Esophagus squamous epithelium (tissue), 5 donors: ENCODE measurements around the gene UNK. TPM values are rescaled to one million over a fixed set of nuclear protein-coding genes. Genes with fewer than 3 reads are reported as not detected.

Source experiments
- DNase-seq: peaks from one replicate; lab custom pipeline; 2025; lab: John Stamatoyannopoulos, UW
- H3K27ac ChIP-seq, 4 donors: fragments of 200-600 bp; sonication (generic); one replicate each; pipeline ENCODE4 v1.5.1; 2016 to 2019; ENCODE audit warnings: mild to moderate bottlenecking in 1 of 4
- H3K27me3 ChIP-seq, 4 donors: fragments of 200-600 bp; sonication (generic); 1 replicate in 3 of 4; 2 replicates in 1 of 4; pipeline versions ENCODE4 v1.5.1 to v1.6.0; 2017 to 2021; ENCODE audit warnings: antibody characterized with exemption in 1 of 4
- H3K36me3 ChIP-seq, 3 donors: fragments of 200-600 bp; sonication (generic); one replicate each; pipeline ENCODE4 v1.5.1; 2016 to 2019
- H3K4me1 ChIP-seq, 3 donors: fragments of 200-600 bp; sonication (generic); one replicate each; pipeline ENCODE4 v1.5.1; 2017 to 2019
- H3K4me3 ChIP-seq, 4 donors: fragments of 200-600 bp; sonication (generic); 1 replicate in 3 of 4; 2 replicates in 1 of 4; pipeline ENCODE4 v1.5.1; 2016 to 2019; ENCODE audit warnings: mild to moderate bottlenecking in 2 of 4, moderate library complexity in 1 of 4
- H3K9me3 ChIP-seq, 3 donors: fragments of 200-600 bp; sonication (generic); one replicate each; pipeline ENCODE4 v1.5.1; 2016 to 2019
- CTCF ChIP-seq, 6 experiments: fragments of 450-650 bp in 4 of 6; fragments of 200-600 bp in 2 of 6; sonication (generic) in 2 of 6; IDR thresholded peaks; one replicate each; pipeline ENCODE4 v1.5.1; 2016 to 2019; ENCODE audit warnings: antibody characterized with exemption in 6 of 6, mild to moderate bottlenecking in 4 of 6, moderate library complexity in 4 of 6
- POLR2A ChIP-seq, 4 donors: fragments of 450-650 bp; IDR thresholded peaks; one replicate each; pipeline ENCODE4 v1.6.1; 2017; ENCODE audit warnings: antibody characterized with exemption in 4 of 4, mild to moderate bottlenecking in 4 of 4, moderate library complexity in 3 of 4
- WGBS, 2 donors: methylation state at CpG; one replicate each; pipeline ENCODE4 v1.1.5; 2018; 5-methylcytosine and 5-hydroxymethylcytosine counted together
- intact Hi-C: fragments of 100-400 bp; cut with DNase I; formaldehyde crosslinking; loops from one replicate; pipeline ENCODE4 v1.15.0; 2022
- total RNA-seq, 4 donors: library from RNA; depleted of rRNA; stranded (reverse); fragments of >200 nt; gene quantifications; one replicate each; pipeline ENCODE4 v1.1.0, GENCODE V29; 2016
- donor health status: DM: yes; HTN: yes; CAD: no.

UNK gene
- 10 to 100 TPM; 14.8 to 27.3 (median 20.4) TPM for total RNA-seq

GRCh38 chr17:75784473-75785015 lies at the start of gene UNK:
UNK (plus strand) TSS chr17:75784806; CDS start chr17:75784881, 75 bp downstream.
- intact Hi-C loops: no loop called here
- Histone ChIP-seq H3K4me3 (peak within 1 kb of the TSS; percentile 58 to 94 (median 68)), H3K4me1 (peaks cover 29 to 87% (median 44%) of the 10 kb centered on the region in 3 donors), H3K27ac (peak within 1 kb of the TSS; percentile 97 to 100 (median 98)), H3K9me3 (no peaks in the 10 kb centered on the region), H3K27me3 (no peaks in the 10 kb centered on the region), H3K36me3 (no peaks in the 10 kb centered on the region)
- DNase-seq: peak; percentile 90
- peak in 4 of 6 experiments; percentile 9 to 54 (median 14) for TF ChIP-seq CTCF (IDR thresholded peaks at IDR 0.05)
- peak in 2 of 4 donors; percentile 7 to 84 for TF ChIP-seq POLR2A (IDR thresholded peaks at IDR 0.05)
- WGBS, 2 donors: 0% methylated on average over 18 to 28 of the region's 45 CpGs

GRCh38 chr17:75736173-75736835 lies 48.3 kb upstream of the UNK start:
- WGBS, 2 donors: 81 to 87% methylated on average over 11 to 18 of the region's 26 CpGs
- H3K4me3 ChIP-seq: no peak overlapping the region
- no peak for TF ChIP-seq CTCF (IDR thresholded peaks at IDR 0.05)
- no peak for TF ChIP-seq POLR2A (IDR thresholded peaks at IDR 0.05)
- no peak for DNase-seq
- H3K4me1 ChIP-seq: peaks cover 0 to 5% (median 0%) of the 10 kb centered on the region in 3 donors
- H3K27me3 ChIP-seq: no peaks in the 10 kb centered on the region
- no peaks in the 10 kb centered on the region for H3K9me3 ChIP-seq
- peaks cover 15 to 100% (median 53%) of the 10 kb centered on the region in 3 donors for H3K36me3 ChIP-seq
- H3K27ac ChIP-seq: peak overlapping the region in 1 of 4 donors; percentile 14
- intact Hi-C loops: no loop called here

- H3K4me1 ChIP-seq: peaks cover 0 to 5% (median 0%) of the 10 kb centered on the region in 3 donors
- H3K4me3 ChIP-seq: no peak overlapping the region
- H3K9me3 ChIP-seq: no peaks in the 10 kb centered on the region
- H3K27ac ChIP-seq: no peak overlapping the region
- peaks cover 7 to 100% (median 50%) of the 10 kb centered on the region in 3 donors for H3K36me3 ChIP-seq
- TF ChIP-seq POLR2A (IDR thresholded peaks at IDR 0.05) (no peak), CTCF (IDR thresholded peaks at IDR 0.05) (no peak)
- no peaks in the 10 kb centered on the region for H3K27me3 ChIP-seq
- WGBS, 2 donors: 39 to 66% methylated on average over 4 of the region's 20 CpGs
- intact Hi-C loops: no loop called here
- no peak for DNase-seq
Observed at GRCh38 chr17:75737133-75737962, 47.3 kb upstream of the UNK start.

- DNase-seq: no peak
- H3K4me3 ChIP-seq: no peak overlapping the region
- no peaks in the 10 kb centered on the region for H3K27me3 ChIP-seq
- intact Hi-C loops: no loop called here
- no peak for TF ChIP-seq POLR2A (IDR thresholded peaks at IDR 0.05)
- no peak for TF ChIP-seq CTCF (IDR thresholded peaks at IDR 0.05)
- no peaks in the 10 kb centered on the region for H3K9me3 ChIP-seq
- no peak overlapping the region for H3K27ac ChIP-seq
- peaks cover 0 to 5% (median 0%) of the 10 kb centered on the region in 3 donors for H3K4me1 ChIP-seq
- 20 to 67% methylated on average over 5 to 11 of the region's 14 CpGs for WGBS, 2 donors
- H3K36me3 ChIP-seq: peaks cover 7 to 100% (median 50%) of the 10 kb centered on the region in 3 donors
Observed at GRCh38 chr17:75738218-75738802, 46.3 kb upstream of the UNK start.
